H9 (cell line): ENCODE data around the gene PDE4A. TPM values are rescaled to one million over a fixed set of nuclear protein-coding genes. Genes with fewer than 3 reads are reported as not detected.

Experiments used
- DNase-seq: peaks from one replicate; pipeline ENCODE4 v3.0.0-alpha.2; 2017
- H2AFZ ChIP-seq: one replicate; pipeline ENCODE4 v1.6.1; 2013; ENCODE audit warnings: mild to moderate bottlenecking, low read length, control low read depth, moderate library complexity
- H2AK5ac ChIP-seq: 2 replicates; pipeline ENCODE4 v1.6.1; 2013; ENCODE audit warnings: low read length, control low read depth, mixed read lengths; ENCODE audit not compliant: insufficient read length
- H2BK120ac ChIP-seq: one replicate; pipeline ENCODE4 v1.6.1; 2013; ENCODE audit warnings: low read depth, mild to moderate bottlenecking, low read length, control low read depth, inconsistent platforms; ENCODE audit not compliant: poor library complexity, severe bottlenecking
- H2BK12ac ChIP-seq: 2 replicates; pipeline ENCODE4 v1.6.1; 2013; ENCODE audit warnings: low read length, control low read depth, mixed read lengths, low read depth; ENCODE audit not compliant: insufficient read length
- H2BK15ac ChIP-seq: 2 replicates; pipeline ENCODE4 v1.6.1; 2013; ENCODE audit warnings: low read depth, low read length, control low read depth
- H2BK20ac ChIP-seq: one replicate; pipeline ENCODE4 v1.6.1; 2013; ENCODE audit warnings: low read depth, mild to moderate bottlenecking, low read length, control low read depth, inconsistent platforms; ENCODE audit not compliant: poor library complexity, severe bottlenecking
- H2BK5ac ChIP-seq: 2 replicates; pipeline ENCODE4 v1.6.1; 2013; ENCODE audit warnings: low read length, control low read depth, mixed read lengths; ENCODE audit not compliant: insufficient read length
- H3K14ac ChIP-seq: 2 replicates; pipeline ENCODE4 v1.6.1; 2013; ENCODE audit warnings: low read length, control low read depth; ENCODE audit not compliant: insufficient read depth
- H3K18ac ChIP-seq: 2 replicates; pipeline ENCODE4 v1.6.1; 2013; ENCODE audit warnings: low read depth, mild to moderate bottlenecking, mixed read lengths, low read length, control low read depth; ENCODE audit not compliant: insufficient read length
- H3K23ac ChIP-seq: 2 replicates; pipeline ENCODE4 v1.6.1; 2013; ENCODE audit warnings: low read length, control low read depth, mixed read lengths, low read depth; ENCODE audit not compliant: insufficient read length
- H3K23me2 ChIP-seq: 2 replicates; pipeline ENCODE4 v1.6.1; 2013; ENCODE audit warnings: low read depth, mild to moderate bottlenecking, mixed read lengths, low read length, control low read depth; ENCODE audit not compliant: insufficient read length, poor library complexity, severe bottlenecking
- H3K27ac ChIP-seq: 2 replicates; pipeline ENCODE4 v1.5.1; 2013; ENCODE audit warnings: low read length, control low read depth, mixed read lengths, low read depth; ENCODE audit not compliant: insufficient read length
- H3K27me3 ChIP-seq: 2 replicates; pipeline ENCODE4 v1.6.1; 2013; ENCODE audit warnings: low read length, control low read depth, inconsistent platforms; ENCODE audit not compliant: insufficient read depth
- H3K4ac ChIP-seq: 2 replicates; pipeline ENCODE4 v1.6.1; 2013; ENCODE audit warnings: low read depth, mild to moderate bottlenecking, control low read depth, inconsistent platforms, low read length, moderate library complexity
- H3K4me1 ChIP-seq: 2 replicates; pipeline ENCODE4 v1.6.1; 2013; ENCODE audit warnings: low read length, control low read depth, inconsistent platforms; ENCODE audit not compliant: insufficient read depth
- H3K4me2 ChIP-seq: 2 replicates; pipeline ENCODE4 v1.6.1; 2013; ENCODE audit warnings: low read length, control low read depth, mixed read lengths; ENCODE audit not compliant: insufficient read length, insufficient read depth
- H3K56ac ChIP-seq: 2 replicates; pipeline ENCODE4 v1.6.1; 2013; ENCODE audit warnings: low read depth, mild to moderate bottlenecking, mixed read lengths, low read length, control low read depth; ENCODE audit not compliant: insufficient read length
- H3K79me1 ChIP-seq: 2 replicates; pipeline ENCODE4 v1.6.1; 2013; ENCODE audit warnings: low read depth, mild to moderate bottlenecking, moderate library complexity, low read length, control low read depth, inconsistent platforms; ENCODE audit not compliant: insufficient read depth, poor library complexity, severe bottlenecking
- H3K79me2 ChIP-seq: 2 replicates; pipeline ENCODE4 v1.6.1; 2013; ENCODE audit warnings: low read length, control low read depth, inconsistent platforms; ENCODE audit not compliant: insufficient read depth
- H3K9ac ChIP-seq: 2 replicates; pipeline ENCODE4 v1.6.1; 2013; ENCODE audit warnings: low read length, control low read depth, mixed read lengths; ENCODE audit not compliant: insufficient read length; ENCODE audit errors: extremely low read depth
- H3K9me3 ChIP-seq: one replicate; pipeline ENCODE4 v1.6.1; 2013; ENCODE audit warnings: low read depth, low read length, inconsistent platforms; ENCODE audit not compliant: control insufficient read depth
- H3T11ph ChIP-seq: one replicate; pipeline ENCODE4 v1.6.1; 2013; ENCODE audit warnings: mild to moderate bottlenecking, low read length, control low read depth, inconsistent platforms
- H4K20me1 ChIP-seq: one replicate; pipeline ENCODE4 v1.6.1; 2013; ENCODE audit not compliant: control insufficient read depth, insufficient read length, insufficient read depth
- H4K5ac ChIP-seq: 2 replicates; pipeline ENCODE4 v1.6.1; 2013; ENCODE audit warnings: low read depth, mild to moderate bottlenecking, mixed read lengths, low read length, control low read depth; ENCODE audit not compliant: insufficient read length
- H4K8ac ChIP-seq: replicated peaks from 2 replicates; pipeline ENCODE4 v1.6.1; 2013; ENCODE audit warnings: low read length, control low read depth, mixed read lengths, low read depth; ENCODE audit not compliant: insufficient read length
- H4K91ac ChIP-seq: 2 replicates; pipeline ENCODE4 v1.6.1; 2013; ENCODE audit warnings: low read depth, mild to moderate bottlenecking, moderate library complexity, mixed read lengths, low read length, control low read depth; ENCODE audit not compliant: insufficient read length
- H3K27ac Mint-ChIP-seq, 3 experiments: 2 replicates in 2 of 3; 3 replicates in 1 of 3; pipeline ENCODE4 v1.8.0; 2020 to 2021; ENCODE audit warnings: mixed read lengths in 3 of 3, mild to moderate bottlenecking in 1 of 3, moderate library complexity in 1 of 3
- H3K27me3 Mint-ChIP-seq: 2 replicates; pipeline ENCODE4 v1.8.0; 2021; ENCODE audit warnings: low read depth, mild to moderate bottlenecking, moderate library complexity, mixed read lengths
- H3K36me3 Mint-ChIP-seq, 3 experiments: 2 replicates in 2 of 3; 3 replicates in 1 of 3; pipeline ENCODE4 v1.8.0; 2020 to 2021; ENCODE audit warnings: low read depth in 3 of 3, mixed read lengths in 3 of 3; ENCODE audit not compliant: insufficient read depth in 1 of 3
- H3K4me1 Mint-ChIP-seq, 2 experiments: 2 replicates each; pipeline ENCODE4 v1.8.0; 2020; ENCODE audit warnings: mixed read lengths in 2 of 2
- H3K4me3 Mint-ChIP-seq, 2 experiments: 2 replicates in 1 of 2; 3 replicates in 1 of 2; pipeline ENCODE4 v1.8.0; 2020 to 2021; ENCODE audit warnings: mild to moderate bottlenecking in 2 of 2, mixed read lengths in 2 of 2, moderate library complexity in 1 of 2
- H3K9me3 Mint-ChIP-seq, 2 experiments: 2 replicates in 1 of 2; 3 replicates in 1 of 2; pipeline ENCODE4 v1.8.0; 2020; ENCODE audit warnings: mild to moderate bottlenecking in 2 of 2, mixed read lengths in 2 of 2, moderate library complexity in 1 of 2
- CTCF ChIP-seq: fragments of 200-600 bp; sonication (generic); conservative IDR thresholded peaks from 3 replicates; pipeline ENCODE4 v1.8.0; 2021; ENCODE audit warnings: antibody characterized with exemption, mild to moderate bottlenecking
- total RNA-seq: library from RNA; stranded (reverse); gene quantifications from 2 replicates; pipeline ENCODE4 v1.2.1, GENCODE V29; 2021

PDE4A gene
- total RNA-seq, 1 experiment from 2014 or later, result 8.5 TPM

GRCh38 chr19:10407096-10407495 lies 13.2 kb upstream of the PDE4A start:
- H2AK5ac ChIP-seq, result no peak overlapping the region
- H4K20me1 ChIP-seq, result no peaks in the 10 kb centered on the region
- no peak overlapping the region for H3K9ac ChIP-seq
- peaks cover 23% of the 10 kb centered on the region for H3K23me2 ChIP-seq
- no peak overlapping the region for H3K4me2 ChIP-seq
- H2BK20ac ChIP-seq, result no peak overlapping the region
- H3K14ac ChIP-seq, result no peak overlapping the region
- H2AFZ ChIP-seq, result no peak overlapping the region
- DNase-seq, result no peak
- peaks cover 9 to 12% of the 10 kb centered on the region in 2 experiments for H3K4me1 Mint-ChIP-seq
- H4K91ac ChIP-seq, result no peak overlapping the region
- no peaks in the 10 kb centered on the region; the same call in 1 of the 2 replicates for H3K27me3 ChIP-seq
- no peak overlapping the region for H3K4me3 Mint-ChIP-seq
- no peaks in the 10 kb centered on the region for H3K9me3 Mint-ChIP-seq
- H2BK12ac ChIP-seq, result no peak overlapping the region
- H3K9me3 ChIP-seq, result no peaks in the 10 kb centered on the region
- H3K36me3 Mint-ChIP-seq, result peaks cover 0 to 7% (median 3%) of the 10 kb centered on the region in 3 experiments; a peak in 4 of 7 replicates
- H3K79me1 ChIP-seq, result peaks cover 5% of the 10 kb centered on the region
- no peak overlapping the region for H4K5ac ChIP-seq
- no peak overlapping the region for H2BK15ac ChIP-seq
- H3K27me3 Mint-ChIP-seq, result peaks cover 66% of the 10 kb centered on the region
- H3K4ac ChIP-seq, result no peak overlapping the region
- no peak for TF ChIP-seq CTCF
- H3K27ac ChIP-seq, result no peak overlapping the region
- H2BK120ac ChIP-seq, result no peak overlapping the region
- H2BK5ac ChIP-seq, result no peak overlapping the region
- no peaks in the 10 kb centered on the region; the same call in 1 of the 2 replicates for H3K4me1 ChIP-seq
- H3K56ac ChIP-seq, result no peak overlapping the region
- H3K79me2 ChIP-seq, result peaks cover 10% of the 10 kb centered on the region; the same call in 1 of the 2 replicates
- H3K27ac Mint-ChIP-seq, result no peak overlapping the region
- H3K23ac ChIP-seq, result no peak overlapping the region
- no peak overlapping the region for H4K8ac ChIP-seq
- H3K18ac ChIP-seq, result no peak overlapping the region
- no peak overlapping the region for H3T11ph ChIP-seq
